Globus pallidus (tissue), 1 donor: ENCODE data around the gene CSMD2.
A peak's percentile ranks its signal among the peaks of the same experiment; 100 is the strongest.

Source experiments
- DNase-seq: peaks from one replicate; pipeline ENCODE4 v3.0.0-alpha.2; 2015; ENCODE audit warnings: low spot score

The CSMD2 gene

DNA sequence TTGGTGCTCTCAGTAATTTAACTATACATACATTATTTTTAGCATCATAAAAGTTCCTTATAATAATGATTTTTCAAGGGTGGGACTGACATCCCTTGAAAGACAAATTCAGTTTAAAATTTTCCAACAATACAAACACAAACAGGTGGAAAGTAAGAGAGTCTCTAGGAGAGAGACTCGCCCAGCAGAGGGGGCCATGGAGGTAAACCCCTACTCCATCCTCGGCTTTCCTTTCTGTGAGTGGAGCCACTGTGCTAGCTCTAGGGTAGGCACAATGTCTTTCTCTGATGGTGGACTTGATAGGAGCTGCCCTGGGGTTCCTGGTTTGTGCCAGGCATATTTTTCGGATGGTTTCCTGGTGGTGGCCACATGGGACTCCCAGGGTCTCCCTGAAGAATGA lies 8.3 kb downstream of the CSMD2 start:
- no peak for DNase-seq

DNA sequence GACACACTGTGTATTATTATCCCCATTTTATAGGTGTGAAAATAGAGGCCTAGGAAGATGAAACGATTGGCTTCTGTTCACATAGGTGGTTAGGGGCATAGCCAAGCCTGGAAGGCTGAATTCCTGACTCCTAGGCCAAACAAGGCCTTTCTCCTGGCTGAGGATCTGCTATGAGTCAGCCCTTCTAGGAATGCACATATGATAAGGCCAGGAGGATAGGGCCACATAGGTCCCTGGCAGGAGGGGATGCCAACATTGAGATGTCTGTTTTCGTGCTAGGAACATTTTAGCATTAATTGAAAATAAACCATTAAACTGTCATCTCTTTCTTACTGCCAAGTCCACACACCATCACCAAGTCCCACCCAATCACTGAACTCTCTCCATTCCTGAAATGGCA lies 9.2 kb downstream of the CSMD2 start:
- no peak for DNase-seq

DNA sequence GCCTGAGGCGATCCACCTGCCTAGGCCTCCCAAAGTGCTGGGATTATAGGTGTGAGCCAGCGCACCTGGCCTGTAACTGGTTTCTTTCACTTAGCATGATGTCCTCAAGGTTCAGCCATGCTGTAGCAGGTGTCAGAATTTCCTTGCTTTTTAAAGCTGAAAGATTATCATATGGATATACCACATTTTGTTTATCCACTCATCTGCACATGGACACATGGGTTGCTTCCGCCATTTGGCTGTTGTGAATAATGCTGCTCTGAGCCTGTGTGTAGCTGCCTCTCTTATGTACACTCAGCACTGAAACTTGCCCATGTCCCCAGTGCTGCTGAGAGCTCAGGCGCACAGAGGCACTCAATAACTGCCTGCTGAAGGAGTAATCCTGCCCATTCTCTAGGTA lies 11.8 kb downstream of the CSMD2 start:
- DNase-seq, result no peak

DNA sequence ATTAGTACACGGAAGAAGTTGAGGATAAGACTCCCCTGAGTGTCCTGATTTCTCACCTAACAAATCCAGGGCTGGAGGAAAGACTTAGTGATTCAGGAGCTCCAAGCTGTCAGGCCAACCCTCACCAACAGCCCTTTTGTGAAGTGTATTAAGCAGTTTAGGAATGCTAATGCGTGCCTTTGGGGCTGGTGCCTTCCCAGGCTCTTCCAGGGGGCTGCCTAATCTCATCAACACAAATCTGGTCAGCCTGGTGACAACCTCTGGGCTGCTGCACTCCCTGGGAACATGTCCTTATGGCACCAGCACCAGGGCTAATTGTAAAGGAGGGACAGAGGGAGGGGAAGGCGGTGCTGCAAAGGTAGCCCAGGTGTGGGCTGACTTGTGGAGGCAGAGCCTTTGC lies 15.5 kb downstream of the CSMD2 start:
- DNase-seq, result no peak

DNA sequence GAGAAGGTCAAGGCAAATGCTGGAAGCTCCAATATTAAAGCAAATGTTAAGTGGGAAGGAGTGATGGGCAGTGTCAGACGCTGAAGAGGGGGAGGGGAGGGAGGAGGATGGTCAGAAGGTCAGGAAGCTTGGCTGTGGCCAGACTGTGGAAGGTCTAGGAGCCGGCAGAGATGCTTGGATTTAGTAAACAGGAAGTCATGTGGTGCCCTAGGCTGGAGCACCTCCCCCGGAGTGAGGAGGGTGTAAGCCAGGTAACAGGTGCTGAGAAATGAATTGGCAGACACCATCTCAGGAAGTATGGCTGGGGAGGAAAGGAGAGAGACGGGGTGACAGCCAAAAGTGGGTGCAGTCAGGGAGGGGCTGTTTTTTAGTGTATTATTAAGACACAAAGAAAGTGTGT lies 17.7 kb downstream of the CSMD2 start:
- no peak for DNase-seq

DNA sequence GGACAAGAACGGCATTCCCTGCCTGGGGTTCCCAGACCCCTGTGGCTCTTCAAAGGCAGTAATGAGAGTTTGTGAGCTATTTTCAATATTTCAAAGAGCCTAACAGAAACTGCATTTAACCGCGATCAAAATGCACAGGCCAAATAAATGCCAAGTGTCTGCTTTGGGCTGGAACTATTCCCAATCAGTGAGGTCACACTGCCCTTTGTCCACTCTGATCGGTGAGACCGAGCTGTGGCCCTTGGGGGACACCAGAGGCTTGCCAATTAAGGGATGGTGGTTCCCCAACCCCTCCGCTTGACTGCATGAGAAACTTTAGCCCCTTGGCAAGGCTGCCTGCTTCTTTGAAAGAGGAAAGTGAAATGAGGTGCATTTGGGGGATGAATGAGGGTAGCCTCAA lies 20.3 kb downstream of the CSMD2 start:
- no peak for DNase-seq

DNA sequence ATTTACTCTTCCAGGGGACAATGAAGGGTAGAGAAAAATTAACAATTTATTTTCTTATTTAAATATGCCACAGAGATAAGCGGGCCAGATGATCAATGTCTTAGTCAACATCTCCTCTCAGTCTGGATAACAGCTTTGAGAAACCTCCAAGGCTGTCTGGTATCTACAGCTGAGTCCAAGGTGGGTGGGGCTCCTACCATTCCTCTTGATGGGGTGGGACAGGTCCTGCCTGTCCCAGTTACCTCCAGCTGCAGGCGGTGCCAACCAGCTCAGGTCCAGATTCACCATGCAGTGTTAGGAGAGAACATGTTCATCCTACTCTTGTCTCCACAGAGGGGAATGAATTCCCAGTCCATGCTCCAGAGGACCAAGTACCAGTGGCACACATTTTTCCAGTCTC lies 21.1 kb downstream of the CSMD2 start:
- DNase-seq, result no peak

DNA sequence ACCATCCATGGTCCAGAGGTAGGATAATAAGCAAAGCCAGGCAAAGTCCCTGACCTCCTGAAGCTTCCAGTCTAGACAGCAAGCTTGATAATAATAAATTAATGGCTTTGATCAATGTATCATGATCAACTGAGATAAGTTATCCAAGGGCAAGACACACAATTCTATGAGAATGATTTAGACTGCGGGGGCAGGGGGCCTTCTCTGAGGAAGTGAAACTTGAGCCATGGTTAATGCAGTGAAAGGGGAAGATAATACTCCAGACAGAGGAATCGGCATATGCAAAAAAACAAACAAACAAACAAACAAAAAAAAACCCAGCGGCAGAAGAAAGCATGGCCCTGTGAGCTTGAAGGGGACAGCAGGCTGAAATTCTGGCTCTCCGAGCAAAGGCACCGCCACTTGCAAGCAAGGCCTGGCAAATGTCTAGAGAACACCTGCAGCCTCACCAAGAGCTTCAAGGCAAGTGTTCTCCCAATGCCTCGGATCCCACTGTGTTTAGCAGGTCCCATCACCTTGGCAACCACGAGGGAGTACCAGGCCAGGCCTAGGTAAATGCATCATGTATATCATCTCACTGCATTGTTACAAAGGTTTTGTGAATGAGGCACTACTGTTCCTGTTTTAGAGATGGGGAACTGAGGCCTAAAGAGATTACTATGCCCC lies 24.9 kb downstream of the CSMD2 start:
- DNase-seq, result no peak

DNA sequence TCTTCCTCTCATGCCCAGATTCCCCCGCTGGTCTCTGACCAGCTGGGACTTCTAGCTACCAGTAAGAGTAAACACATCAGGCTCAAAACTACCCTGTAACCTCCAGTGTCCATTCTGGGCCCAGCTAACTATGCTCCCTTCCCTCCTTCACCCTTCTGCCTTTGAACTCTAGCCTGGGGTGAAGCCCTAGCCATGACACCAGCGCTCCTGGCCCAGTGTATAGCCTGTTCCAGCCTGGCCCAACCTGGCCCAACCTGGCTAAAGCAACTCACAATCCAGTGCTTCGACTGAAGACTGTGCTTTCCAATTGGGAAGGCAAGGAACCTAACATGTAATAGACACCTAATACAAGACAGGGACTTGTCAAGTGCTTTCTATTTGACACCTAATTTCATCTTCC lies 27.6 kb downstream of the CSMD2 start:
- no peak for DNase-seq

DNA sequence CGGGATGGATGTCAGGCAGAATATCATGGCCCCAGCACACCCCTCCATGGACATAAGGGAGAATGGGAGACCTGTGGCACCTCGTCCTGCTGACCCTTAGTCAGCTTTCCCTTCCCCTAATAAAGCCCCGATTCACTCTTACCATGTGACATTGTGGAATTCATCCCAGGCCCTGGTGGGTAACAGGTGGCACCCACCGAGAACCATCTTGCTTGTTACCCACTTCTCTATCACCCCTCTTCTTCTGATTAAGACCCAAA lies 32.9 kb downstream of the CSMD2 start:
- DNase-seq, result no peak

DNA sequence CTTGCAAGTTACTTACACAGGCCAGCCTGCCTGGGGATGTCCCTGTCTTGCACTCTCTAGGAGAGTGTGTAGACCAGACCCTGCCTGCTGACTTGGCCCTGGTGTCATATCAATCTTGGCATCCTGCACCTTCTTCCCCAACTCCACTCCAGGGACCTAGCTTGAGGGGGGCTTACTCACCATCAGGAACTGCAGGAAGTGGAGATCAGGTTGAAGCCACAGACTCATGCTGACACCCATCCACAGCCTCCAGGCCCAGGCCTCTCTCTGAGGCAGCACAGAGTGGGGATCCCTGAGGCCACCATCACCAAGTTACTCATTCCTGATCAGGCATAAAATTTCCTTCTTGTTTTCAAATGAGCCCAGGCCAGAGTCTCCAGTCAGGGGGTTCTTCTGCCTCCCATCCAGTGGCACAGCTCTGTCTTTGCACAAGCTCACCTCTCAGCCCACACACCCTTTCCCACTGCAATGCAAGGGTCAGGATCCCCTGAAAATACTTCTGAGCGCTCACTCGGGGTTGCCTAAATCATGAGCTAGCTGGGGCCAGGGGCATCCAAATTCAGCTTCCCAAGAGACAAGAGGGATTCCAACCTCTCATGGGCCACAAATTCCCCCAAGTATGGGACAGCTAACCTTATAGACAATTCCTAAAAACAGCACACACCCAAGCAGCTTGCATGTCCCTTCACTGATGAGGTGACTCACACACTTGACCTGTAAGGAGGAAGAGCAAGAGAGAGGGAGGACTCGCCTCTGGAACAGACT lies 33.5 kb downstream of the CSMD2 start:
- no peak for DNase-seq

DNA sequence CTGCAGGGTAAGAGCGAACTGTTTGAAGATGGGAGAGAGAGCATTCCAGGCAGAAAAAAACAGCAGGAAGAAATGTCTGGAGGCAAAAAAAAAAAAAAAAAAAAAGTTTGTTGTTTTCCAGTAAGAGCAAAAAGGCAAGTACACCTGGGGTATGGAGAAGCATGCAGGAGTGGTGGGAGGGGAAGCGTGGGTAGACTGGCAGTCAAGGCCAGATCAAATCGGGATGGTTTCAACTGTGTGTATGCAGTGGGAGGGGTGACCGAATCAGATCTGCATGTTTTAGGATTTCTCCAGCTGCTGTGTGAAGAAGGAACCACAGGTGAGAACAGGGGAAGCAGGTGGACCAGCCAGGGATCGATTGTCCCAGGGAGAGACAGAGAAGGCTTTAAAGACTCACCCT lies 34.7 kb downstream of the CSMD2 start:
- no peak for DNase-seq

DNA sequence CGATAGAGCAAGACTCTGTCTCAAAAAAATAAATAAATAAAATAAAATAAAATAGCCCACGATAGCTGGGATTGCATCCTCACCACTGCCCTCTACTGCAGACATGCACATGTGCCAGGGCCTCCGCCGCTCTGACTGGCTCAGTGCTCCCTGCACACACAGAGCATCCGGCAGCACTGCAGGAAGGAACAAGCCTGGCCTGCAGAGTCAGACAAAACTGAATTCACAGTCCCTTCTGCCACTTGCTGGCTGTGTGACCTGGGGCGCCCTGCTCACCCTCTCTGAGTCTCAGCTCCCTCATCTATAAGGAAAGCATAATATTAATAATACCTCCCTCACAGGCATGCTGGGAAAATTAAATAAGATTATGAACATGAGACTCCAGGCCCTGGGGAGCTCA lies 35.4 kb downstream of the CSMD2 start:
- DNase-seq, result no peak

DNA sequence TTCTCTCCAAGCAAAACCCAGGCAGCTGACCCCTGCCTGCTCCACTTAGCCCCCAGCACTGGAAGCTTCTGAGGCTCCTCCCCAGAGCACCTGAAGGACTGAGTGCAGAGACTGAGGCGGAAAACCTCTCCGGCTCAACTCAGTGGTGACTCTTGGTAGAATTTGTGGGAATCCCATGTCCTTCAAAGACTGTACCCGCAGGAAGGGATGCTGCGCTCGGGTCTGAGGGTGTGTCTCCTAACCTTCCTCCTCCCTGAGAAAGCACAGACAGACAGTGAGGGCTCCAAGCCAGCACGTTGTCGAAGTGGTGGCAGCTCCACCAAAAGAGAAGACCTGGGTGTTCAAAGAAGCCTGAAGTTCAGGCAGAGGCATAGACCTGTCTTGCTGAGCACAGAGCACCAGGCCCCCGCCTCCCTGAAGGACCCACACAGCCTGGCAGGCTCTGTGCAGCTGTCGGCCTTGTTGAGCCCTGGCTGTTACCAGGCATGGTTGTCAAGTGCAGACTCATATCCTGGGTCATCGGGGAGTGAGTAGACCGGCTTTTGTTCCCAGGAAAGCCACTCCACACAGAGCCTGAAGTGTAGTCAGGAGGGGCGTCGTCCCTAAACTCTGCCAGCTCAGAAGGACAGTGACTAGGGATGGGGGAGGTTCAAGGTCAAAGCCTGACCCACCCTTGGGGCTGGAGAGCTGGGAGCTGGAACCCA lies 36.7 kb downstream of the CSMD2 start:
- no peak for DNase-seq

DNA sequence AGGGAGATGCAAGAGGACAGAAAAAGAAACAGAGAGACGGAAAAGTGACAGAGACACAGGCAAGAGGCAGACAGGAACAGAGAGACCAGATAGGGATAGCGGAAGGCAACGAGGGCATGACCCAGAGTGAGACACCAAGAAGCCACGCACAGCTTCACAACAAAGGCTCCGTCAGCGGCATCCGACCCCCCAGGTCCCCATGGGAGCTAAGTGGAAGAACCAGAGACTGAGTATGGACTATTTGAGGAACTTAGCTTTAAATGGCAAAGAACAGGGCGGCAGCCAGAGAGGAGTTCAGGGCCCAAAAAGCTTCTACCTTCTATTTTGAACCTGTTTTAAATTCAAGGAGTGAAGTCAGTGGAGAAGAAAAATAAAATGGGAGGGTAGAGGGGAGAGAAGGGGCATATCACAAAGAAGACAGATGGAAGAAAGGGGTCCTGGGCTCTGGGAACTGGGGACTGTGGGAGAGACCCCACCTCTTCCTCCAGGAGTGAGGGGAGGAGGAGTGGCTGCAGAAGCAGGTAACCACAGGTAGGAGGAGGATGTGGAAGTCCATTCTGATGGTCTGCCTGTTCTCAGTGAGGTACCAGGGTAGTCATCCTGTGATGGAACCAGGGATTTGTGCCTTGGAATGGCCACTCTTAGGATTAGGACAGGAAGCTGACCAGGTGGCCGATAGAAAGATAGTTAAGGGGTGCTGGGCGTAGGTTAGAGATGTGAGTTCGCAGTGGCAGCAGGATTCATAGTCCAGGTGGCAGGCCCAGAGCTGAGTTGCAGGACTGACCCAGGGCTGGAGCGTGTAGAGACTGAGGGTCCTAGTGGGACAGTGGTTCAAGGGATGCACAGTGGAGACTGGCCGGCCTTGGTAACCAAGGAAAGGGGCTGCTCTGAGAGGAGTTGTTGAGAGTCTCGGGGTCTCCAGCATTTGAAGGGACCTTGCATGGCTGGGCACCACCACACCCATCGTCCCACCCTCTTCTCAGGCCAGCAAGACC lies 37.7 kb downstream of the CSMD2 start:
- no peak for DNase-seq

DNA sequence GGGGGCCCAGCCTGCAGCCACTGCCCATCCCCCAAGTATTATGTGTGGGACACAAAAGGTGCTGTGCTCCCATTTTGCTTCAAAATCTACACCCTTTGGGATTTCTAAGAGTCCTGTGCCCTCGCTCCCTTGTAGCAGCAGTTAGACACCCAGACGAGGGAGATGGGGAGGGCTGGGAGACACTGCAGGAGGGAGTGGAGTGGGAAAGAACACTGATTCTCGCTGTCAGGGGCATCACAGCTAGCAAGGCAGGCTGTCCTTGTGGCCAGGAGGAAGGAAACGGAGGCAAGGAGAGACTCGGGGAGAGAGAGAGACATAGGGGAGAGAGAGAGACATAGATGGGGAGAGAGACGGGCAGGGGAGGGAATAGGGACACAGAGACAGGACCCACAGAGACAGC lies 38.5 kb downstream of the CSMD2 start:
- DNase-seq, result no peak

DNA sequence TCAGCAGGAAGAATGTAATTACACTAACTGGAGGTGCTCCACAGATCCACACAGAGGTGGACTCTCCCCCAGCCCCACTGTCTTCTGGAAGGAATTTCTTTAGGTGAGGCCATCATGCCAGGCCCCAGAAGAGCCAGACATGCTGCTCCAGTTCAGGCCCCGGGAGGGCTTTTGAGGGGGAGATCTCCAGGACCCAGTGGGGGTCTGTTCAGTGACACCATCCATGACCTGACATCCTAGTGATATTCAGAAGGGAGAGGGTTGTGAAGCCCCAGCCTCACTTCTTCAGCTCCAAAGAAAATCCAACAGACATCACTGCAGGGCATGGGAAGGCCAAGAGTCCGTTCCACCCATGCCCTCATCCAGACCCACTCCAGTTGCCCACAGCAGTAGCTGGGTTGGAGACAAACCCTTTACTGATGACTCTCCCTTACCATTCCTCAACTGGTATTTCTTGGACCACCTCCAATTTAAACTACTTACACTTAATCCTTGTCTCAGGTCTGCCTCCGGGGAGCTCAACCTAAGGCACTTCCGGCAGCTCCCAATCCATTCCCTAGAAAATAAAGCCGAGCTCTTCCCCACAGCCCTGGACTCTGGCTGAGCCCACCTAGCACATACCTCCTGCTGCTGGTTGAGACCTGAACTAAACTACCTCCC lies 39.2 kb downstream of the CSMD2 start:
- DNase-seq, result no peak

DNA sequence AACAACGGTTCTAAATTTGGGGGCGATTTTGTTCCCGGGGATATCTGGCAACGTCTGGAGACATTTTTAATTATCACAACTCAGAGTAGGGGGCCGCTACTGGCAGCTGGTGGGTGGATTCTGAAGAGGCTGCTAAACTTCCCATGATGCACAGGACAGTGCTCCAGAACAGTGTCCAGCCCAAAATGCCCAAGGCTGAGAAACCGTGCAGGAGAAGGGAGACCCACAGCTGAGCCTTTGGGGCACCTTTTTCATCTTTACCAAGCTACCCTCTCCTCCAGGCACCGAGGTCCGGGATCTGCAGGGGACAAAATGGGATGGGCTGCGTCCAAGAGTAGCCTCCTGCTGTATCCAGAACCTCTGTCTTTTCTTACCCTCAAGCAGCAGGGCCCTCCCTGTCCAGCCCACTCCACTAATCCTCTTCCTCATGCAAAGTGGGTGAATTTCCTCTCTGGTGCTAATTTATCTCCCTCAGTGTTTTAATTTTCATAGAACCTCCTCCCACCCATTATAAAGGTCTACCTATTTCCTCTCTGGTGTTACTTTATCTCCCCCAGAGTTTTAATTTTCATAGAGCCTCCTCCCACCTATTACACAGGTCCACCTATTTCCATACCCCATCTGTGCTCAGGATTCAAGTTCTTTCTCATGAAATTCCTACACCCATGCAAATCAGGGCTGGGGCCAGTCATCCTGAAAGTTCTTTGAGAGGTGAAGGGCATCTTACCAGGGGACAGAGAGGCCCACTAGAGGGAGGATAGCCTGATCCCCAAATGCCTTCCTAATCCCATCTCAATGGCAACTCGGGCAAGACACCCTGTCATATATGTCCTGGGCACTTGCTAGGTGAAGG lies 42.7 kb downstream of the CSMD2 start:
- DNase-seq, result no peak

DNA sequence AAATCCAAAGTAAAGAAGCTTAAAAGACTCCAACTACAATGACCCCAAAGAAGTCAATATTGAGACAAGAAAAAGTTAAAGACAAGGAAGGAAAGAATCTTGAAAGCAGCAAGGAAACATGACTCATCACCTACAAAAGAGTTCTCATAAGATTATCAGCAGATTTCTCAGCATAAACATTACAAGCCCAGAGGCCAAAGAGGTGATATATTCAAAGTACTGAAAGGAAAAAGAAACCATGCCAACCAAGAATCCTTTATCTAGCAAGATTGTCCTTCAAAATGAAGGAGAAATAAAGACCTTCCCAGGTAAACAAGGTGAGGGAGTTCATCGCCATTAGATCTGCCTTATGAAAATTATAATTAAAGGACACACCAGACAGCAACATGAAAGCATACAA lies 49.8 kb downstream of the CSMD2 start:
- DNase-seq, result no peak

DNA sequence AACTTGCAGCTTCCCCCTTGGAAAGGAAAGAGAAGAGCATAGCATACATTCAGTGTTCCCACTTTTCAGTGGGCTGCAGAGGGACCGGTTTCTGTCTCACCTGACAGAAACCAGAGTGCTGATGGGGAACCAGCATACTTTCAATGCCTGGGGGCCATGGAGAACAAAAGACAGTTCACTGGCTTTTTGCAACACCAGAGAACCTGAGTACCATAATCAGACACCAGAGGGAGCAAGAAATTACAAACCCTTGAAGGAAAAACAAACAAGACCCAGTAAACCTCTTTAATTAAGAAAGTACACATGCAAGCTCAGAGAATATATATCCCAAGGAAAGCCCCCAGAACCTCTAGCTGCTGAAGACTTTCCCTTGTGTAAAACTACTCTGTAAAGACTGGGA lies 51.1 kb downstream of the CSMD2 start:
- peak; percentile 50 for DNase-seq

DNA sequence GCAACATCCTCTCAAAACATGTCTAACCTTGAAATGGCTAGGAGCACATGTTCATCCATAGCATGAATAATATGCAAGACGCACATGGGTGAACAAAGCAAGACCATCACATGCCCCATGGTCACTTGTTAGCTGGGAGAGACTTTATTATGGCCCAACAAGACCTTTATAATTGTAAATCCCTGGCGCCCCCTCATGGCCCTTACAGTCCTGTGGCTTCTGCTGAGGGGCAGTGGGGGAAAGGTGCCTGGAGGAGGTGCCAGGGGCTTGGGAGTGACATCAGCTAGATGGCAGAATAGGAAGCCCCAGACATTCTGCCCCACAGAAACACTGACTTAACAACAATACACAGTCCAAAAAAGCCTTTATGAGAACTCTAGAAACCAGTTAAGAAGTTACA lies 51.7 kb downstream of the CSMD2 start:
- DNase-seq, result peak; percentile 39
